Osteoblast (primary cell): ENCODE data around the gene CCDC28A. TPM values are rescaled to one million over a fixed set of nuclear protein-coding genes. Genes with fewer than 3 reads are reported as not detected.

ENCODE experiments used
- DNase-seq: peaks from one replicate; pipeline ENCODE4 v3.0.0; 2011; ENCODE audit warnings: low spot score, mixed read lengths; ENCODE audit not compliant: insufficient read length; ENCODE audit errors: missing footprints
- H2AFZ ChIP-seq: 2 replicates; pipeline ENCODE4 v1.6.0; 2011; ENCODE audit warnings: mild to moderate bottlenecking, low read length
- H3K27ac ChIP-seq: 2 replicates; pipeline ENCODE4 v1.5.1; 2011; ENCODE audit warnings: mild to moderate bottlenecking, low read depth, low read length, moderate library complexity
- H3K27me3 ChIP-seq: 2 replicates; pipeline ENCODE4 v1.6.0; 2012; ENCODE audit warnings: mild to moderate bottlenecking, control low read depth, inconsistent platforms, low read length, moderate library complexity; ENCODE audit not compliant: insufficient read depth
- H3K36me3 ChIP-seq: 2 replicates; pipeline ENCODE4 v1.5.1; 2011; ENCODE audit warnings: mild to moderate bottlenecking, low read length, control low read depth, moderate library complexity; ENCODE audit not compliant: insufficient read depth
- H3K4me1 ChIP-seq: 2 replicates; pipeline ENCODE4 v1.5.1; 2011; ENCODE audit warnings: mild to moderate bottlenecking, low read length, control low read depth, moderate library complexity; ENCODE audit not compliant: insufficient read depth
- H3K4me2 ChIP-seq: 2 replicates; pipeline ENCODE4 v1.6.0; 2011; ENCODE audit warnings: mild to moderate bottlenecking, low read length; ENCODE audit not compliant: insufficient read depth
- H3K4me3 ChIP-seq: fragments of 200-600 bp; sonication (generic); 3 replicates; pipeline ENCODE4 v1.5.1; 2012; ENCODE audit warnings: mild to moderate bottlenecking, low read length, inconsistent platforms; ENCODE audit not compliant: insufficient read depth
- H3K79me2 ChIP-seq: 2 replicates; pipeline ENCODE4 v1.6.0; 2012; ENCODE audit warnings: mild to moderate bottlenecking, low read length, control low read depth, inconsistent platforms; ENCODE audit not compliant: insufficient read depth
- H3K9me3 ChIP-seq: 2 replicates; pipeline ENCODE4 v1.5.1; 2011; ENCODE audit warnings: low read depth, low read length, control low read depth
- H4K20me1 ChIP-seq: 2 replicates; pipeline ENCODE4 v1.6.0; 2012; ENCODE audit warnings: mild to moderate bottlenecking, low read length, control low read depth; ENCODE audit not compliant: insufficient read depth
- total RNA-seq: library from RNA; depleted of rRNA; stranded (reverse); fragments of >200 nt; gene quantifications from 2 replicates; pipeline ENCODE4 v1.2.3, GENCODE V29; 2012
- TF ChIP-seq, protein P1 (sequence below): IDR thresholded peaks from 2 replicates; pipeline ENCODE4 v1.5.1; 2011; ENCODE audit warnings: mild to moderate bottlenecking, low read depth, low read length, moderate library complexity; ENCODE audit errors: extremely low read depth

CCDC28A gene
- total RNA-seq, 1 donor = 11.2 TPM

DNA sequence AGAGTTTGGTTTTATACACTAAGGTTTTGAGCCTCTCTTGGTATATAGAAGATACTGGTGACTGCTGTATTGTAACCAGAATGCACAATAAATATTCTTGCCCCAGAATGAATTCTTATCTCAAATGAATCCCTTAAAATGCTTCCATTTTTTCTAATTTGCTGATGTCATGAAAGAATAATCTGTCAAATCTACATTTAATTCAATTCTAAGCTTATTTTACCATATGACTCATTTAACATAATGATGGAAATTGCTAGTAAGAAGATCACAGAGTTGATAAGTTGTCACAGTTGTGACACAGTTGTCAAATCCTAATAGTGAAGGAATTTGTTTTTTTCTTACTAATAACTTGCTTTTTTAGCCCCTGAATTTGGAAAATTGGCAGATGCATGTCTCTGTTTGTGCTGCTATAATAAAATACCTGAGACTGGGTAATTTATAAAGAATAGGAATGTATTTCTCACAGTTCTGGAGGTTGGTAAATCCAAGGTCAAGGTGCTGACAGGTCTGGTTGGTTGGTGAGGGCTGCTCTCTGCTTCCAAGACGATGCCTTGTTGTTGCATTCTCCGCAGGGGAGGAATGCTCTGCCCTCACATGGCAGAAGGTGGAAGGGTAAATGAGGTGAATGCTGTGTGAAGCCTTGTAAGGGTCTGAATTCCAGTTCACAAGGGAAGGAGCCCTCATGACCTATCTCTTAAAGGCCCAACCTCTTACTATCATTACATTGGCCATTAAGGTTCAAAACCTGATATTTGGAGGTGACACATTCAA, 27.0 kb downstream of the CCDC28A start:
- Histone ChIP-seq H3K4me2 (no peak overlapping the region), H4K20me1 (no peaks in the 10 kb centered on the region), H3K36me3 (no peaks in the 10 kb centered on the region), H3K4me1 (peaks cover 5% of the 10 kb centered on the region), H3K4me3 (no peak overlapping the region), H3K9me3 (no peaks in the 10 kb centered on the region), H2AFZ (no peak overlapping the region), H3K79me2 (no peaks in the 10 kb centered on the region), H3K27ac (no peak overlapping the region), H3K27me3 (no peaks in the 10 kb centered on the region)
- TF ChIP-seq, protein P1, sequence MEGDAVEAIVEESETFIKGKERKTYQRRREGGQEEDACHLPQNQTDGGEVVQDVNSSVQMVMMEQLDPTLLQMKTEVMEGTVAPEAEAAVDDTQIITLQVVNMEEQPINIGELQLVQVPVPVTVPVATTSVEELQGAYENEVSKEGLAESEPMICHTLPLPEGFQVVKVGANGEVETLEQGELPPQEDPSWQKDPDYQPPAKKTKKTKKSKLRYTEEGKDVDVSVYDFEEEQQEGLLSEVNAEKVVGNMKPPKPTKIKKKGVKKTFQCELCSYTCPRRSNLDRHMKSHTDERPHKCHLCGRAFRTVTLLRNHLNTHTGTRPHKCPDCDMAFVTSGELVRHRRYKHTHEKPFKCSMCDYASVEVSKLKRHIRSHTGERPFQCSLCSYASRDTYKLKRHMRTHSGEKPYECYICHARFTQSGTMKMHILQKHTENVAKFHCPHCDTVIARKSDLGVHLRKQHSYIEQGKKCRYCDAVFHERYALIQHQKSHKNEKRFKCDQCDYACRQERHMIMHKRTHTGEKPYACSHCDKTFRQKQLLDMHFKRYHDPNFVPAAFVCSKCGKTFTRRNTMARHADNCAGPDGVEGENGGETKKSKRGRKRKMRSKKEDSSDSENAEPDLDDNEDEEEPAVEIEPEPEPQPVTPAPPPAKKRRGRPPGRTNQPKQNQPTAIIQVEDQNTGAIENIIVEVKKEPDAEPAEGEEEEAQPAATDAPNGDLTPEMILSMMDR = no peak
- no peak for DNase-seq

DNA sequence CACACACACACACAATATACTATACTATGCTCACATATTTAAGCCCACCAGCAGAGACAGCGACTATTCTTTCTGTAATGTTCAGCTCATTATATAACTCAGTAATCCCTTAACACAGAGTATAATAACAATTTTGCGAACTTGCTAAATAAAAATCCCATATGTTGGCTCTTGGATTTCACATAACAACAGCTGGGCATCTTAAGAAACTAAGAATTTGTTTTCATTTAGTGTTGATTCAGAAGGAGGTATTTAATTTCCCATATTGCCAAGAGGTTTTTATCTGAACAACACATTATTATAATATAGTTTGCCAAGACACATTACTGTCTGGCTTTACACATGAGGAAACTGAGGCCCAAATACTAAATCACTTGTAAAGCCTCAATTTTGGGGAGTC, 29.8 kb downstream of the CCDC28A start:
- DNase-seq = no peak
- H4K20me1 ChIP-seq = no peaks in the 10 kb centered on the region
- no peak overlapping the region for H3K27ac ChIP-seq
- H2AFZ ChIP-seq = no peak overlapping the region
- H3K9me3 ChIP-seq = no peaks in the 10 kb centered on the region
- H3K4me1 ChIP-seq = no peaks in the 10 kb centered on the region
- H3K4me3 ChIP-seq = no peak overlapping the region
- TF ChIP-seq, protein P1 = no peak
- H3K27me3 ChIP-seq = peaks cover 2% of the 10 kb centered on the region
- H3K4me2 ChIP-seq = no peak overlapping the region
- no peaks in the 10 kb centered on the region for H3K79me2 ChIP-seq
- no peaks in the 10 kb centered on the region for H3K36me3 ChIP-seq

DNA sequence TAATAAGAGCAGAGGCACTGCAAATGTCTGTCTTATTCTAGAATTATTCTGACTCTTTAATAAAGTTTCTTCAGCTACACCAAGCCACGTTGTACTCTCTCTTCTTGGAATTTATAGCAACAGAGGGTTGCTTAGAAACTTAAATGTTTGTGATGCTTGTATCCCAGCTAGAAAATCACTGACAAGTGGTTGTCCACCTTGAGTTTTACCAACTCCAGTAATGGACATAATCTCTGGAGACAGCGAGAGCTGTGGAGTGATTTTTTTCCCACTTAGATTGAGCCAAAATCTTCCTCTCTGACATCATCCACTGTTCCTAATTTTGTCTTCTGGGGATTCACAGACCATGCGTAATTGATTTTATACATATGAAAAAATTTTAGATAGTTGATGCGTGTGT, 30.3 kb downstream of the CCDC28A start:
- Histone ChIP-seq H3K79me2 (no peaks in the 10 kb centered on the region), H4K20me1 (no peaks in the 10 kb centered on the region), H2AFZ (no peak overlapping the region), H3K36me3 (no peaks in the 10 kb centered on the region), H3K4me2 (no peak overlapping the region), H3K27me3 (peaks cover 2% of the 10 kb centered on the region), H3K4me3 (no peak overlapping the region), H3K27ac (no peak overlapping the region), H3K9me3 (no peaks in the 10 kb centered on the region), H3K4me1 (no peaks in the 10 kb centered on the region)
- DNase-seq = no peak
- TF ChIP-seq, protein P1 = no peak

DNA sequence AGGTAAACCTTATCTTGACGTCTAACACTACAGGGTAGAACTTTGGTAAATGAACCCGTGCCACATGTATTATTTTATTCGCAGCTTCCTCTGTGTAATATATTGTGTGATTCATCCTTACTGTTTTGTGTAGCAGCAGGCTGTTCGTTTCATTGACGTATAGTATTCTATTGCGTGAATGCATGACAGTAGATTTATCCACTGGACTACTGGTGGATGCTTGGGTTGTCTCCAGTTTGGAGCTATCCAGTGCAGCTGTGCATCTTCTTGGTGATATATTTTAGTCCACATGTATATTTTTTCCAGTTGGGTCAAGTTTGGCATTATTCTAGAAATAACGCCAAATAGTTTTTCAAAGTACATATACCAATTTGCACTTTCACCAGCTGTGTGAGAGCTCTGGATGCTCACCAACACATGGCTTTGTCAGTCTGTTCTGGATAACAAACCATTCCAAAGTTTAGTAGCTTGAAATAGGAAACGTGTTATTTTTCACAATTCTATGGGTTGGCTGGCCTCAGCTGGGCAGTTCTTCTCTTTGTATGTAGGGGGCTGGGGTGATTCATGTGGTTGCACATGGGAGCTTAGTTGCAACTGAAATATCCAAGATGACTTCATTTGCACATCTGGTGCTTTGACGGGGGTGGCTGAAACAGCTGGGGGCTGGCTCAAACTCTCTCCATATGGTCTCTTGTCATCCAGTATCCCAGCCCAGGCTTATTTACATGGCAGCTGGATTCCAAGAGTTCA, 31.6 kb downstream of the CCDC28A start:
- Histone ChIP-seq H3K4me3 (no peak overlapping the region), H4K20me1 (no peaks in the 10 kb centered on the region), H3K4me1 (no peaks in the 10 kb centered on the region), H3K4me2 (no peak overlapping the region), H3K79me2 (no peaks in the 10 kb centered on the region), H3K27me3 (peaks cover 2% of the 10 kb centered on the region), H3K36me3 (no peaks in the 10 kb centered on the region), H3K9me3 (no peaks in the 10 kb centered on the region), H2AFZ (no peak overlapping the region), H3K27ac (no peak overlapping the region)
- TF ChIP-seq, protein P1 = no peak
- DNase-seq = no peak
